H1 (cell line): ENCODE data around the gene NPTXR. TPM values are rescaled to one million over a fixed set of nuclear protein-coding genes. Genes with fewer than 3 reads are reported as not detected.

Experiments
- POLR2A ChIP-seq, 2 experiments: IDR thresholded peaks; 1 replicate in 1 of 2; 2 replicates in 1 of 2; pipeline ENCODE4 v1.6.1; 2011; ENCODE audit warnings: low read depth in 2 of 2, low read length in 2 of 2, mild to moderate bottlenecking in 2 of 2; ENCODE audit errors: control extremely low read depth in 1 of 2
- polyA plus RNA-seq, 7 experiments: library from polyadenylated mRNA; depleted of rRNA in 3 of 7; stranded (reverse) in 5 of 7; unstranded in 2 of 7; fragments of >200 nt in 5 of 7; fragments of 200-250 nt in 2 of 7; gene quantifications; 1 replicate in 5 of 7; 2 replicates in 1 of 7; 4 replicates in 1 of 7; pipeline versions ENCODE4 v1.2.1 to v1.2.3, GENCODE V29; 2011 to 2013; ENCODE audit warnings: missing spikeins in 2 of 7, mixed read lengths in 2 of 7
- total RNA-seq: library from RNA; stranded (reverse); fragmentation: NEBNext Ultra II Directional; extraction: Animal tissue kit (Norgen Biotek cat#: 25700); gene quantifications from 2 replicates; pipeline ENCODE4 v1.2.1, GENCODE V29; 2021
- TF ChIP-seq, protein P1 (sequence below): IDR thresholded peaks from 2 replicates; pipeline ENCODE4 v1.6.1; 2012; ENCODE audit warnings: inconsistent platforms

NPTXR gene
- total and polyA plus RNA-seq, 2 of the 8 experiments (the other 6 are each of a cell fraction or from before 2014, with no cell fraction given) = 3.7 to 6.4 TPM

DNA sequence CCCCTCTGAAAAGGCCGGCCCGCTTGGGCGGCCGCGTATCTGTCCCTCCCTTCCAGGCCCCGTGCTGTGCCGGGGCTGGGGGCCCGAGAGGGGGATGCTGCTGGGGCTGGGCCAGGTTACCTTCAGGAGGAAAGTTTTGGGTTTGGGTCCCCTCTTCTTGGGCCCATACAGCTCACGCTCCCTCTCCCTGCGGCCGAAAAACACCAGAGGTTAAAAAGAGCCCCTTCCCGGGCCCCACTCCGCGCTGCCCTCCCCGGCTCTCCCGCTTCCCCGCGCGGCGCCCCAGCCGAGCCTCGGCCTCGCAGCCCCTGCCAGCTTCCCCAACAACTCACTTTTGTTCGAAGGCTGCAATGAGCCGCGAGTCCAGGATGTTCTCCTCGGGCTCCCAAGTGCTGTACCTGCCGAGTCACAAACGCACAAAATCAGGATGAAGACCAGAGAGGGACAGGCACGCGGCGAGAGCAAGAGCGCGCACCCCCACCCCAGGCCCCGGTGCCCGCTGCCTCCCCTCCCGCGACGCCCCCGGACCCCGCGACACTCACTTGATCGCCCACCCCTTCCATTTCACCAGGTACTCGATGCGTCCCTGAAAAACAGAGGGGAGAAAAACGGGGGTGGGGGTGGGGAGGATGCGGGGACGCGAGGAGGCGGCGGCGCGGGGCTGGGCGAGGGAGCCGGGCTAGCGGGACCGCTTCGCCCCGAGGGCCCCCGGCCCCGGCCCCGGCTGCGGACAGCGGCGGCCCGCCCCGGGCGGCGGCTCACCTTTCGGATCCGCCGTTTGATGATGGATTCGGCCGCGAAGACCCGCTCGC, 27.7 kb upstream of the NPTXR start (continued):
- TF ChIP-seq POLR2A (IDR thresholded peaks at IDR 0.05; ENCODE audit: control extremely low read depth in 1 of 2, low read depth in 2 of 2, low read length in 2 of 2) = no peak
- TF ChIP-seq, protein P1, sequence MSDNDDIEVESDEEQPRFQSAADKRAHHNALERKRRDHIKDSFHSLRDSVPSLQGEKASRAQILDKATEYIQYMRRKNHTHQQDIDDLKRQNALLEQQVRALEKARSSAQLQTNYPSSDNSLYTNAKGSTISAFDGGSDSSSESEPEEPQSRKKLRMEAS = peak; percentile 22; the same call in 1 of the 2 replicates
